Measurements from ENCODE around the gene KCNJ11. TPM values are rescaled to one million over a fixed set of nuclear protein-coding genes. Genes with fewer than 3 reads are reported as not detected.

The KCNJ11 gene
- total and polyA plus RNA-seq, 2 of the 8 experiments (the other 6 are each of a cell fraction or from before 2014, with no cell fraction given): 3.8 to 6.3 TPM

DNA sequence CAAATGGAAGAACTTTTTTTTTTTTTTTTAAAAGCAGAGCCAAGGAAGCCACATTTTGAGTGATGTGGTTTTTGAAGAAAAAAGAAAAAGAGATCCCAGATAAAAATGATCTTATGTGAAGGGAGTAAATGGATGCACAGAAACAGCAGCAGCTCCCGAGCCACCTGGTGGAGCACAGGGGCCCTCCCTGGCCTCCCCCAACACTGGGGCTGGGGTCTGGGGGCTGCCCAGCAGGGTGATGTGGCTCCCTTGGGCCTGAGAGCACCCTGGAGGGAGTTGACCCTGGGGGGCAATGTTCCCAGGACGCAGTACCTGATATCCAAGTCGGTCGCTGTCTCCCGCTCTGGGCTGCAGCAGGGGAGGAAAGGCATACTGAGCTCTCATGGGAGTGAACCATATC is 26.5 kb upstream of the KCNJ11 start:
- Histone ChIP-seq H3K9me3 (ENCODE audit: insufficient read depth in 2 of 2, low read depth in 1 of 2, low read length in 1 of 2) (no peaks in the 10 kb centered on the region), H2BK20ac (ENCODE audit: low read length) (no peak overlapping the region), H3K79me2 (ENCODE audit: control insufficient read depth in 1 of 2, insufficient read depth in 2 of 2, low read length in 2 of 2) (no peaks in the 10 kb centered on the region), H3K27ac (ENCODE audit: low read depth, low read length) (no peak overlapping the region), H3K9ac (replicated peaks in 1 of 4; ENCODE audit: extremely low read depth in 1 of 4, low read depth in 3 of 4, low read length in 3 of 4) (no peak overlapping the region), H4K5ac (ENCODE audit: insufficient read length, low read depth, low read length) (no peak overlapping the region), H3K4me1 (replicated peaks in 1 of 4; ENCODE audit: control insufficient read depth in 3 of 4, insufficient read depth in 4 of 4, low read length in 3 of 4) (peaks cover 0 to 4% (median 3%) of the 10 kb centered on the region in 4 experiments; a peak in 3 of 7 replicates), H2AFZ (ENCODE audit: low read length) (no peak overlapping the region), H4K20me1 (replicated peaks in 1 of 2; ENCODE audit: control insufficient read depth in 1 of 2, insufficient read depth in 2 of 2, low read length in 2 of 2) (no peaks in the 10 kb centered on the region), H3K79me1 (ENCODE audit: low read depth, low read length) (no peaks in the 10 kb centered on the region), H4K8ac (ENCODE audit: extremely low read depth, insufficient read depth, low read length) (no peak overlapping the region), H3K27me3 (replicated peaks in 1 of 4; ENCODE audit: control insufficient read depth in 3 of 4, extremely low read depth in 1 of 4, insufficient read depth in 3 of 4, low read length in 3 of 4) (no peaks in the 10 kb centered on the region; a peak in 3 of 7 replicates), H4K91ac (replicated peaks; ENCODE audit: insufficient read length, low read length) (no peak overlapping the region), H3K4me2 (ENCODE audit: insufficient read depth in 1 of 2, low read depth in 2 of 2, low read length in 2 of 2) (no peak overlapping the region), H2BK12ac (ENCODE audit: low read depth, low read length) (no peak overlapping the region), H3K4me3 (ENCODE audit: extremely low read depth in 1 of 4, insufficient read depth in 2 of 4, low read depth in 3 of 4, low read length in 4 of 4) (no peak overlapping the region), H2BK5ac (ENCODE audit: low read depth, low read length) (no peak overlapping the region), H2AK5ac (ENCODE audit: low read depth, low read length) (no peak overlapping the region), H2BK15ac (ENCODE audit: low read length) (no peak overlapping the region), H3K18ac (ENCODE audit: extremely low read depth, low read length) (no peak overlapping the region), H3K56ac (replicated peaks; ENCODE audit: insufficient read length, low read depth, low read length) (no peak overlapping the region), H3K14ac (ENCODE audit: insufficient read length) (no peak overlapping the region), H3K36me3 (ENCODE audit: control insufficient read depth in 2 of 4, insufficient read depth in 4 of 4, low read length in 3 of 4) (no peaks in the 10 kb centered on the region), H3K23ac (ENCODE audit: insufficient read length) (no peak overlapping the region), H3K23me2 (ENCODE audit: low read depth, low read length) (no peaks in the 10 kb centered on the region), H3K4ac (replicated peaks; ENCODE audit: insufficient read length, low read depth, low read length) (no peak overlapping the region), H2BK120ac (replicated peaks; ENCODE audit: low read depth, low read length) (no peak overlapping the region)
- WGBS, 2 experiments (ENCODE audit: extremely low coverage in 1 of 2, insufficient coverage in 1 of 2, insufficient read length in 1 of 2, insufficient replicate concordance in 2 of 2, low coverage in 1 of 2, low lambda C conversion rate in 2 of 2, missing lambda C conversion rate in 1 of 2): 87% methylated on average over 5 of the region's 5 CpGs; no CpG with 5 or more reads in 1 of the 2 experiments
- POLR2A ChIA-PET (ENCODE audit: partially characterized antibody): no interaction called here
- FAIRE-seq: no peak
- no peak for DNase-seq (ENCODE audit: low read depth in 1 of 2, low spot score in 2 of 2)
- CTCF ChIA-PET (ENCODE audit: partially characterized antibody): interaction anchor here (0.6 to 38.8 kb wide), 8 partner anchors 9 to 98 kb away, joined by 3 to 1414 read pairs (median 8); partner anchors contain the start of gene KCNJ11
- TF ChIP-seq HDAC2 (IDR thresholded peaks at IDR 0.05; ENCODE audit: borderline replicate concordance in 1 of 2, low read depth in 2 of 2, low read length in 2 of 2): no peak
- no peak for TF ChIP-seq RNF2 (IDR thresholded peaks at IDR 0.05; ENCODE audit: borderline replicate concordance, low read depth, low read length, missing control alignments, poor library complexity, severe bottlenecking)
- TF ChIP-seq CBX5 (IDR thresholded peaks at IDR 0.05; ENCODE audit: low read depth, low read length): no peak
- no peak for TF ChIP-seq ZNF274 (IDR thresholded peaks at IDR 0.05; ENCODE audit: borderline replicate concordance, extremely low read depth, low read length)
